HG02678 (cell line): Measurements from ENCODE around the gene VSIG4.
"Not testable (repeated sequence)": the region's sequence is repeated elsewhere in the genome, so short reads cannot be mapped to it uniquely, and the experiment has no call there.

Source experiments
- ATAC-seq: cut with Tn5 transposase; IDR thresholded peaks from one replicate; pipeline ENCODE4 v1.9.1; 2021; ENCODE audit warnings: mild to moderate bottlenecking, moderate library complexity; ENCODE audit not compliant: unreplicated experiment

The VSIG4 gene

GRCh38 chrX:65985922-65986588 is 53.8 kb downstream of the VSIG4 start:
- ATAC-seq = peak; percentile 73

GRCh38 chrX:65985211-65985610 is 54.7 kb downstream of the VSIG4 start:
- ATAC-seq = no peak

- ATAC-seq = not testable (repeated sequence)
Observed at GRCh38 chrX:65977161-65977560, 62.7 kb downstream of the VSIG4 start.

- ATAC-seq = no peak
Observed at GRCh38 chrX:65976161-65976560, 63.7 kb downstream of the VSIG4 start.

- ATAC-seq = not testable (repeated sequence)
Observed at GRCh38 chrX:65975161-65975751, 64.6 kb downstream of the VSIG4 start.
